Measurements from ENCODE around the gene TNF.
"Not testable (repeated sequence)": the region's sequence is repeated elsewhere in the genome, so short reads cannot be mapped to it uniquely, and the experiment has no call there.

The TNF gene

GRCh38 chr6:31588871-31589650 lies 13.7 kb downstream of the TNF start:
- no peak for DNase-seq (ENCODE audit: low spot score)

GRCh38 chr6:31590691-31591090 lies 15.3 kb downstream of the TNF start:
- not testable (repeated sequence) for DNase-seq (ENCODE audit: low spot score)

- no peak for DNase-seq (ENCODE audit: low spot score)
Measured at GRCh38 chr6:31592396-31592771, 17.0 kb downstream of the TNF start.

GRCh38 chr6:31597006-31597405 lies 21.6 kb downstream of the TNF start:
- no peak for DNase-seq (ENCODE audit: low spot score)

- no peak for DNase-seq (ENCODE audit: low spot score)
Measured at GRCh38 chr6:31607317-31607716, 32.0 kb downstream of the TNF start.

GRCh38 chr6:31609519-31610406 lies 34.4 kb downstream of the TNF start:
- no peak for DNase-seq (ENCODE audit: low spot score)

- no peak for DNase-seq (ENCODE audit: low spot score)
Measured at GRCh38 chr6:31610968-31611367, 35.6 kb downstream of the TNF start.

- peak; percentile 65 for DNase-seq (ENCODE audit: low spot score)
Measured at GRCh38 chr6:31614075-31614619, 38.8 kb downstream of the TNF start.

GRCh38 chr6:31614684-31615578 lies 39.6 kb downstream of the TNF start, which contains the start of gene AIF1:
AIF1 (plus strand) TSS chr6:31615234; CDS start chr6:31615330, 96 bp downstream.
- DNase-seq (ENCODE audit: low spot score) = peak; percentile 82

GRCh38 chr6:31615748-31616147 lies 40.4 kb downstream of the TNF start:
- DNase-seq (ENCODE audit: low spot score) = peak; percentile 27

- DNase-seq (ENCODE audit: low spot score) = no peak
Measured at GRCh38 chr6:31617010-31617409, 41.6 kb downstream of the TNF start.

GRCh38 chr6:31619805-31620585 lies 44.6 kb downstream of the TNF start:
- peak; percentile 99 for DNase-seq (ENCODE audit: low spot score)

- DNase-seq (ENCODE audit: low spot score) = peak; percentile 44
Measured at GRCh38 chr6:31620586-31621319, 45.4 kb downstream of the TNF start, which contains the start of gene PRRC2A. PRRC2A (plus strand) TSS chr6:31620715; CDS start chr6:31622790, 2,075 bp downstream.

- peak; percentile 39 for DNase-seq (ENCODE audit: low spot score)
Measured at GRCh38 chr6:31621320-31621939, 46.1 kb downstream of the TNF start.

- no peak for DNase-seq (ENCODE audit: low spot score)
Measured at GRCh38 chr6:31621991-31622390, 46.6 kb downstream of the TNF start.

- DNase-seq (ENCODE audit: low spot score) = no peak
Measured at GRCh38 chr6:31622684-31623091, 47.3 kb downstream of the TNF start.

GRCh38 chr6:31624070-31624469 lies 48.7 kb downstream of the TNF start:
- no peak for DNase-seq (ENCODE audit: low spot score)

GRCh38 chr6:31626952-31627351 lies 51.6 kb downstream of the TNF start:
- no peak for DNase-seq (ENCODE audit: low spot score)

GRCh38 chr6:31627690-31628287 lies 52.4 kb downstream of the TNF start:
- no peak for DNase-seq (ENCODE audit: low spot score)
